SH-SY5Y (cell line): Measurements from ENCODE around the gene PLEKHG5.

ENCODE experiments used
- GATA2 ChIP-seq: IDR thresholded peaks from 2 replicates; pipeline ENCODE4 v1.6.1; 2011; ENCODE audit warnings: mild to moderate bottlenecking, low read depth, low read length
- GATA3 ChIP-seq: IDR thresholded peaks from 2 replicates; pipeline ENCODE4 v1.6.1; 2011; ENCODE audit warnings: low read depth, mild to moderate bottlenecking, low read length, moderate library complexity

- TF ChIP-seq GATA2 (no peak), GATA3 (no peak)
Observed at GRCh38 chr1:6526316-6526715, 34.8 kb upstream of the PLEKHG5 start.
